PC-3 (cell line): ENCODE measurements around the gene SLC1A6. TPM values are rescaled to one million over a fixed set of nuclear protein-coding genes. Genes with fewer than 3 reads are reported as not detected.

Experiments used
- ATAC-seq: fragments of 200-7000 bp; cut with Tn5 transposase; 2 replicates; pipeline ENCODE4 v1.9.1; 2020; ENCODE audit warnings: mild to moderate bottlenecking, moderate library complexity
- BruUV-seq: library from RNA; stranded (reverse); fragments of 400-500 nt; replicated peaks from 2 replicates; lab custom pipeline; 2021; lab: Mats Ljungman, UMichigan
- CTCF ChIA-PET: fragments of 300-600 bp; sonication (Branson Sonifier 250); formaldehyde crosslinking; loops from one replicate; lab custom pipeline; 2022; ENCODE audit warnings: antibody characterized with exemption; lab: Charles Lee
- POLR2A ChIA-PET: fragments of 300-600 bp; sonication (Branson Sonifier 250); formaldehyde crosslinking; loops from one replicate; lab custom pipeline; 2022; ENCODE audit warnings: antibody characterized with exemption; ENCODE audit not compliant: unreplicated experiment; lab: Charles Lee
- DNase-seq: peaks from one replicate; pipeline ENCODE4 v3.0.0-alpha.2; 2015
- H2AFZ ChIP-seq: fragments of 300-600 bp; sonication (generic); 2 replicates; pipeline ENCODE4 v1.6.0; 2016; ENCODE audit warnings: antibody characterized with exemption, low read length
- H3F3A ChIP-seq: fragments of 300-600 bp; sonication (generic); one replicate; pipeline ENCODE4 v1.6.0; 2017; ENCODE audit warnings: antibody characterized with exemption, low read length, control low read depth, mild to moderate bottlenecking; ENCODE audit not compliant: unreplicated experiment
- H3K27ac ChIP-seq: fragments of 300-600 bp; sonication (generic); 2 replicates; pipeline ENCODE4 v1.5.1; 2016; ENCODE audit warnings: mild to moderate bottlenecking, low read length
- H3K27me3 ChIP-seq: fragments of 300-600 bp; sonication (generic); 2 replicates; pipeline ENCODE4 v1.6.1; 2016; ENCODE audit warnings: low read length, mixed read lengths
- H3K36me3 ChIP-seq: fragments of 300-600 bp; sonication (generic); 2 replicates; pipeline ENCODE4 v1.6.1; 2016; ENCODE audit warnings: low read depth, mixed run types, low read length, mixed read lengths
- H3K4me1 ChIP-seq: fragments of 300-600 bp; sonication (generic); 2 replicates; pipeline ENCODE4 v1.5.1; 2016; ENCODE audit warnings: low read length; ENCODE audit not compliant: insufficient read depth
- H3K4me2 ChIP-seq: fragments of 300-600 bp; sonication (generic); 2 replicates; pipeline ENCODE4 v1.6.0; 2016; ENCODE audit warnings: low read length
- H3K4me3 ChIP-seq: fragments of 300-600 bp; sonication (generic); 2 replicates; pipeline ENCODE4 v1.5.1; 2016; ENCODE audit warnings: mild to moderate bottlenecking, low read length, mixed read lengths
- H3K79me2 ChIP-seq: fragments of 300-600 bp; sonication (generic); 2 replicates; pipeline ENCODE4 v1.6.1; 2017; ENCODE audit warnings: low read length, mixed read lengths
- H3K9ac ChIP-seq: fragments of 300-600 bp; sonication (generic); 2 replicates; pipeline ENCODE4 v1.6.0; 2016; ENCODE audit warnings: mild to moderate bottlenecking, low read length
- H3K9me2 ChIP-seq: fragments of 300-600 bp; sonication (generic); replicated peaks from 2 replicates; pipeline ENCODE4 v1.6.1; 2016; ENCODE audit warnings: mixed run types, low read length, mixed read lengths
- H3K9me3 ChIP-seq: fragments of 300-600 bp; sonication (generic); 2 replicates; pipeline ENCODE4 v1.6.1; 2016; ENCODE audit warnings: low read length, mixed read lengths
- H4K20me1 ChIP-seq: fragments of 300-600 bp; sonication (generic); 2 replicates; pipeline ENCODE4 v1.6.1; 2016; ENCODE audit warnings: low read length, mixed read lengths
- CTCF ChIP-seq: fragments of 300-600 bp; sonication (generic); conservative IDR thresholded peaks from 2 replicates; pipeline ENCODE4 v1.5.1; 2017; ENCODE audit warnings: antibody characterized with exemption, low read depth, mild to moderate bottlenecking, low read length
- EZH2 ChIP-seq: fragments of 300-600 bp; sonication (generic); IDR thresholded peaks from one replicate; pipeline ENCODE4 v1.6.1; 2017; ENCODE audit warnings: antibody characterized with exemption, mild to moderate bottlenecking, low read length; ENCODE audit not compliant: unreplicated experiment
- EZH2phosphoT487 ChIP-seq: fragments of 300-600 bp; sonication (generic); IDR thresholded peaks from 2 replicates; pipeline ENCODE4 v1.6.1; 2018; ENCODE audit warnings: mild to moderate bottlenecking, antibody characterized with exemption, low read length, borderline replicate concordance
- intact Hi-C: fragments of 100-400 bp; cut with micrococcal nuclease; formaldehyde crosslinking; loops from 2 replicates; pipeline ENCODE4 v1.9.0; 2023
- total RNA-seq: library from RNA; depleted of rRNA; stranded (reverse); fragments of >200 nt; gene quantifications from 2 replicates; pipeline ENCODE4 v1.2.3, GENCODE V29; 2014

Gene SLC1A6
- total RNA-seq, 1 experiment from 2014 or later, result 4.4 TPM

- Histone ChIP-seq H3K9me2 (no peaks in the 10 kb centered on the region), H3K79me2 (no peaks in the 10 kb centered on the region), H3K9me3 (no peaks in the 10 kb centered on the region), H3K27ac (no peak overlapping the region), H3K9ac (no peak overlapping the region), H3K36me3 (no peaks in the 10 kb centered on the region), H2AFZ (no peak overlapping the region), H4K20me1 (no peaks in the 10 kb centered on the region), H3K27me3 (peaks cover 4% of the 10 kb centered on the region; the same call in 1 of the 2 replicates), H3K4me1 (no peaks in the 10 kb centered on the region), H3K4me3 (no peak overlapping the region), H3F3A (no peaks in the 10 kb centered on the region), H3K4me2 (no peak overlapping the region)
- ChIA-PET CTCF (no interaction called here), POLR2A (no interaction called here)
- intact Hi-C loops, result no loop called here
- TF ChIP-seq EZH2 (no peak), EZH2phosphoT487 (no peak), CTCF (no peak)
- BruUV-seq, result no TSS peak
- ATAC-seq, result no peak
- DNase-seq, result no peak
These were observed 28.6 kb upstream of the SLC1A6 start for GRCh38 chr19:15008308-15008707.

GRCh38 chr19:14997981-14998380 lies 18.3 kb upstream of the SLC1A6 start:
- no peak for ATAC-seq
- H3K79me2 ChIP-seq, result no peaks in the 10 kb centered on the region
- no peaks in the 10 kb centered on the region for H3F3A ChIP-seq
- no peak overlapping the region for H2AFZ ChIP-seq
- intact Hi-C loops, result no loop called here
- no TSS peak for BruUV-seq
- TF ChIP-seq EZH2phosphoT487, result no peak
- no peak for TF ChIP-seq CTCF
- no peak for TF ChIP-seq EZH2
- no peaks in the 10 kb centered on the region for H4K20me1 ChIP-seq
- no peak overlapping the region for H3K4me3 ChIP-seq
- H3K9ac ChIP-seq, result no peak overlapping the region
- ChIA-PET POLR2A (interaction anchor here (0.6 kb wide), 1 partner anchor 34 kb away, joined by 4 read pairs; no protein-coding TSS in a partner anchor), CTCF (interaction anchor here (0.5 to 0.6 kb wide), 2 partner anchors 11 to 156 kb away, joined by 3 to 5 read pairs; no protein-coding TSS in a partner anchor)
- DNase-seq, result no peak
- no peaks in the 10 kb centered on the region for H3K36me3 ChIP-seq
- H3K27me3 ChIP-seq, result peaks cover 54% of the 10 kb centered on the region
- no peaks in the 10 kb centered on the region for H3K4me1 ChIP-seq
- H3K9me2 ChIP-seq, result no peaks in the 10 kb centered on the region
- H3K9me3 ChIP-seq, result no peaks in the 10 kb centered on the region
- no peak overlapping the region for H3K27ac ChIP-seq
- H3K4me2 ChIP-seq, result no peak overlapping the region

- Histone ChIP-seq H3K9me2 (no peaks in the 10 kb centered on the region), H3K36me3 (no peaks in the 10 kb centered on the region), H3K9ac (no peak overlapping the region), H4K20me1 (no peaks in the 10 kb centered on the region), H2AFZ (no peak overlapping the region), H3F3A (no peaks in the 10 kb centered on the region), H3K27ac (no peak overlapping the region), H3K4me1 (no peaks in the 10 kb centered on the region), H3K4me3 (no peak overlapping the region), H3K27me3 (peaks cover 32% of the 10 kb centered on the region), H3K4me2 (no peak overlapping the region), H3K79me2 (no peaks in the 10 kb centered on the region), H3K9me3 (no peaks in the 10 kb centered on the region)
- no peak for ATAC-seq
- intact Hi-C loops, result no loop called here
- BruUV-seq, result no TSS peak
- TF ChIP-seq CTCF (no peak), EZH2 (no peak), EZH2phosphoT487 (no peak)
- no peak for DNase-seq
- POLR2A ChIA-PET, result no interaction called here
- CTCF ChIA-PET, result no interaction called here
These were observed 13.1 kb upstream of the SLC1A6 start for GRCh38 chr19:14992780-14993179.
